Measurements from ENCODE around the gene PACSIN1. TPM values are rescaled to one million over a fixed set of nuclear protein-coding genes. Genes with fewer than 3 reads are reported as not detected.

The PACSIN1 gene
- total and polyA plus RNA-seq, 4 donors: 5.8 to 34.8 (median 25.7) TPM

DNA sequence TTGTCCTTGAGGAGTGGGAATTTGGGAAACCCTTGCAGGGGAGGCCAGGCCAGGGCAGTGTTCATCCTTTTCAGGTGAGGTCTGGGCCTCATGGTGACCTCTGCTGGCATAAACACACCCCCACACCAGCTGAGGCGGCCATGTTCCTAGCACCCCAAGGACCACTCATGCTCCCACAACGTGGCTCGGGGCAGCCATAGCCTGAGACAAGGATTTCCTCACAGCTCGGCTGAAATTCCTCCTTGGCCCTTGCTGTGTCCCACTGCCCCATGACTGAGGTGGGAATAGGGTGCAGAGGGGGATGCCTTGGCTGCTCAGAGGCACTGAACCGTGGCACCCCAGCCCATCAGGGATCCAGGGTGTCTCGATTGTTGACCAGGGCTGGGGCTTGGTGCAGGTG lies 117.6 kb downstream of the PACSIN1 start:
- Histone ChIP-seq H3K4me3 (ENCODE audit: low read depth, low read length) (no peak overlapping the region), H3K4me1 (ENCODE audit: control insufficient read depth, insufficient read depth, low read length) (peaks cover 36% of the 10 kb centered on the region), H3K36me3 (ENCODE audit: control insufficient read depth, insufficient read depth, low read length) (peaks cover 17% of the 10 kb centered on the region), H3K9me3 (ENCODE audit: control insufficient read depth, insufficient read depth, low read length) (no peaks in the 10 kb centered on the region), H3K27me3 (ENCODE audit: control insufficient read depth, insufficient read depth, low read length) (no peaks in the 10 kb centered on the region), H3K27ac (ENCODE audit: low read depth, low read length) (no peak overlapping the region)
- 81% methylated on average over 6 of the region's 6 CpGs for WGBS (ENCODE audit: insufficient coverage)
- no peak for DNase-seq (ENCODE audit: low read depth in 4 of 6, low spot score in 6 of 6)

DNA sequence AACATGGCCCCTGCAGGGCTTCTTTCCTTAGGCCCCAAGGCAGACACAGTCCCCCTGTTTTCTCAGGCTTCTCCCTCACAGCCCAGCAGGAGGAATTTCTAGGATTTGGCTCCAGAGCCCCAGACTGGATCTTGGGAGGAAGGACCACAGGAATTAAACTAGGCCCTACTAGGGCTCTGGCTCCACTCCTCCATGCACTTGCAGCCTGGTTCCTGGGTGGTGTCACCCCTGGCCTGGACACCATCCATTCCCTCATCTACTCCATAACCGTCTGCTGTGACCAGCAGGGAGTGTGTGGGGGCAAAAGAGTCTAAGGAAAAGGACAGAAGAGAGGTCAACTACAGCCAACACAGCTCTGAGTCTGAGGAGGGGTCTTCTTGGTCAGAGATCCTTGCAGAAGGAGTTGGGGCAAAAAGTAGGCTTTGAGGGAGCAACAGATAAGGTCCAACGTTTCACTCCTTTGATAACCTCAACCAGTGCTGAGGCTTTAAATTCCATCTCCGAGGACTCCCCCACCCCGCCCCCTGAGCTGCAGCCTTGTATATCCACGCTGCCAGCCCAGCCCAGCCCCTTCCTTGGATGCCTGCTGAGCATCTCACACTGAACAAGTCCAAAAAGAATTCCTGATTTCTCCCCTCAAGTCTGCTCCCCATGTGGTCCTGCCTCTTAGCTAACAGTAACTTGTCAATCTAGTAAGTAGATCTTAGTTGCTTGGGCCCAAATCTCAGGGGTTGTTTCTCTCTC lies 118.2 kb downstream of the PACSIN1 start:
- Histone ChIP-seq H3K36me3 (ENCODE audit: control insufficient read depth, insufficient read depth, low read length) (peaks cover 17% of the 10 kb centered on the region), H3K9me3 (ENCODE audit: control insufficient read depth, insufficient read depth, low read length) (no peaks in the 10 kb centered on the region), H3K4me1 (ENCODE audit: control insufficient read depth, insufficient read depth, low read length) (peaks cover 41% of the 10 kb centered on the region), H3K27me3 (ENCODE audit: control insufficient read depth, insufficient read depth, low read length) (no peaks in the 10 kb centered on the region), H3K27ac (ENCODE audit: low read depth, low read length) (no peak overlapping the region), H3K4me3 (ENCODE audit: low read depth, low read length) (no peak overlapping the region)
- DNase-seq (ENCODE audit: low read depth in 4 of 6, low spot score in 6 of 6): no peak
- 56% methylated on average over 4 of the region's 5 CpGs for WGBS (ENCODE audit: insufficient coverage)

DNA sequence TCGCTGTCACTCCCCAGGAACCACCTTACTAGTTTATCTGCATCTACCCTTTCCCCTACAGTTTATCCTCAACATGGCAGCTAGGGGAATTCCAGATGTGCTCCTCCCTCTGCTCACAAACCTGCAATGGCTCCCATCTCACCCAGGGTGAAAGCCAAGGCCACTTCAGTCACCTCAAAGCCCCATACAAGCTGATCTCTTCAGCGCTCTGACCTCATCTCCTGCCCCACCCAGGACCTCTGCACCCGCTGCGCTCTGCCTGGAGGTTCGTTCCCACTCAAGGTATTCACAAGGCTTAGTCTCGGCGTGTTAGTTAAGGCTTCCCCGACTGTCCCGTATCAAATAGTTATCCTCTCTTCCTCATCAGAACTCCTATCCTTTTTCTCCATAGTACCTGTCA lies 118.8 kb downstream of the PACSIN1 start:
- Histone ChIP-seq H3K4me1 (ENCODE audit: control insufficient read depth, insufficient read depth, low read length) (peaks cover 45% of the 10 kb centered on the region), H3K9me3 (ENCODE audit: control insufficient read depth, insufficient read depth, low read length) (no peaks in the 10 kb centered on the region), H3K36me3 (ENCODE audit: control insufficient read depth, insufficient read depth, low read length) (peaks cover 17% of the 10 kb centered on the region), H3K4me3 (ENCODE audit: low read depth, low read length) (no peak overlapping the region), H3K27ac (ENCODE audit: low read depth, low read length) (no peak overlapping the region), H3K27me3 (ENCODE audit: control insufficient read depth, insufficient read depth, low read length) (no peaks in the 10 kb centered on the region)
- no peak for DNase-seq (ENCODE audit: low read depth in 4 of 6, low spot score in 6 of 6)
- 93% methylated on average over 9 of the region's 9 CpGs for WGBS (ENCODE audit: insufficient coverage)

Other genes with a start within 250 kb of the PACSIN1 start
- 10 to 100 TPM; 14.5 to 35.9 TPM for gene HMGA1, start 229.2 kb upstream of the PACSIN1 start, total RNA-seq
- 100 to 1,000 TPM; 149 to 152 TPM for gene HMGA1, start 229.2 kb upstream of the PACSIN1 start, polyA plus RNA-seq (ENCODE audit: insufficient read length in 2 of 2)
- gene SMIM29, start 217.1 kb upstream of the PACSIN1 start, total RNA-seq: 10 to 100 TPM; 14.9 to 42.6 TPM
- 10 to 100 TPM; 66.0 to 68.0 TPM for gene SMIM29, start 217.1 kb upstream of the PACSIN1 start, polyA plus RNA-seq (ENCODE audit: insufficient read length in 2 of 2)
- 100 to 1,000 TPM in 1 of 2 donors, 10 to 100 TPM in 1; 74.1 to 106 TPM for gene NUDT3, start 73.4 kb upstream of the PACSIN1 start, total RNA-seq
- 10 to 100 TPM; 43.8 to 45.6 TPM for gene NUDT3, start 73.4 kb upstream of the PACSIN1 start, polyA plus RNA-seq (ENCODE audit: insufficient read length in 2 of 2)
- gene RPS10, start 40.0 kb upstream of the PACSIN1 start, total RNA-seq: 1,000 to 10,000 TPM in 1 of 2 donors, 100 to 1,000 TPM in 1; 818 to 2,031 TPM
- 100 to 1,000 TPM; 803 to 871 TPM for gene RPS10, start 40.0 kb upstream of the PACSIN1 start, polyA plus RNA-seq (ENCODE audit: insufficient read length in 2 of 2)
- under 1 TPM; 0.17 to 0.20 TPM for gene SPDEF, start 90.3 kb downstream of the PACSIN1 start, total RNA-seq
- under 1 TPM; 0.22 to 0.36 TPM for gene SPDEF, start 90.3 kb downstream of the PACSIN1 start, polyA plus RNA-seq (ENCODE audit: insufficient read length in 2 of 2)
- gene ILRUN, start 230.7 kb downstream of the PACSIN1 start, total RNA-seq: 10 to 100 TPM; 29.6 to 34.4 TPM
- 10 to 100 TPM; 37.1 to 38.0 TPM for gene ILRUN, start 230.7 kb downstream of the PACSIN1 start, polyA plus RNA-seq (ENCODE audit: insufficient read length in 2 of 2)